HFFc6 (cell line): ENCODE results near the gene GGCX. TPM values are rescaled to one million over a fixed set of nuclear protein-coding genes. Genes with fewer than 3 reads are reported as not detected.

Experiments
- DNase-seq: peaks from one replicate; pipeline ENCODE4 v3.0.0-alpha.2; 2018
- H3K27ac Mint-ChIP-seq: 2 replicates; pipeline ENCODE4 v1.8.0; 2020; ENCODE audit warnings: mild to moderate bottlenecking, mixed read lengths
- H3K27me3 Mint-ChIP-seq: 2 replicates; pipeline ENCODE4 v1.8.0; 2021; ENCODE audit warnings: mild to moderate bottlenecking, moderate library complexity, mixed read lengths; ENCODE audit not compliant: insufficient read depth
- H3K36me3 Mint-ChIP-seq: 2 replicates; pipeline ENCODE4 v1.8.0; 2021; ENCODE audit warnings: low read depth, mixed read lengths
- H3K4me1 Mint-ChIP-seq: 2 replicates; pipeline ENCODE4 v1.8.0; 2020; ENCODE audit warnings: low read depth, mixed read lengths
- H3K4me3 Mint-ChIP-seq: 2 replicates; pipeline ENCODE4 v1.8.0; 2020; ENCODE audit warnings: mild to moderate bottlenecking, moderate library complexity, mixed read lengths
- H3K9me3 Mint-ChIP-seq: 2 replicates; pipeline ENCODE4 v1.8.0; 2020; ENCODE audit warnings: mild to moderate bottlenecking, mixed read lengths
- total RNA-seq, 6 experiments: library from RNA; stranded (reverse); fragmentation: NEBNext Ultra II Directional; extraction: Animal tissue kit (Norgen Biotek cat#: 25700); gene quantifications; 2 replicates in 1 of 6; 3 replicates in 5 of 6; pipeline ENCODE4 v1.2.3, GENCODE V29; 2021
- TF ChIP-seq, protein P1 (sequence below): fragments of 200-600 bp; sonication (generic); IDR thresholded peaks from 2 replicates; pipeline ENCODE4 v1.5.0; 2021; ENCODE audit warnings: antibody characterized with exemption, mild to moderate bottlenecking

GGCX gene
- total RNA-seq, 6 experiments from 2014 or later, result 55.9 to 68.9 (median 62.4) TPM

DNA sequence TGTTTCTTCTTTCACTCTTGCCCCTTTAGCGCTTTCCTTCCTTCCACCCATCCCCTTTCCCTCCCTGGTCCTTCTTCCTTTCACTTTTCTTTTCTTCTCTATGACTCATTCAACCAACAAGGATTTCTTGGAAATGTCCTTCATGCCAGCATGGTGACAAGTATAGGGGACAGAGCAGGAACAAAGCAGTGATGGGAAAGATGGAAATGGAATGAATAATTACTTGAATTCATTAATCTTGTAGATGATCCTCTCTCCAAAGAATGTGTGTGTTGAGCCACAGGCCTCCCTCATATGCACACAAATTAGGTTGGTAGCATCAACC is 24.4 kb upstream of the GGCX start:
- peak overlapping the region; percentile 96 for H3K27ac Mint-ChIP-seq
- H3K4me3 Mint-ChIP-seq, result peak overlapping the region; percentile 81
- TF ChIP-seq, protein P1, sequence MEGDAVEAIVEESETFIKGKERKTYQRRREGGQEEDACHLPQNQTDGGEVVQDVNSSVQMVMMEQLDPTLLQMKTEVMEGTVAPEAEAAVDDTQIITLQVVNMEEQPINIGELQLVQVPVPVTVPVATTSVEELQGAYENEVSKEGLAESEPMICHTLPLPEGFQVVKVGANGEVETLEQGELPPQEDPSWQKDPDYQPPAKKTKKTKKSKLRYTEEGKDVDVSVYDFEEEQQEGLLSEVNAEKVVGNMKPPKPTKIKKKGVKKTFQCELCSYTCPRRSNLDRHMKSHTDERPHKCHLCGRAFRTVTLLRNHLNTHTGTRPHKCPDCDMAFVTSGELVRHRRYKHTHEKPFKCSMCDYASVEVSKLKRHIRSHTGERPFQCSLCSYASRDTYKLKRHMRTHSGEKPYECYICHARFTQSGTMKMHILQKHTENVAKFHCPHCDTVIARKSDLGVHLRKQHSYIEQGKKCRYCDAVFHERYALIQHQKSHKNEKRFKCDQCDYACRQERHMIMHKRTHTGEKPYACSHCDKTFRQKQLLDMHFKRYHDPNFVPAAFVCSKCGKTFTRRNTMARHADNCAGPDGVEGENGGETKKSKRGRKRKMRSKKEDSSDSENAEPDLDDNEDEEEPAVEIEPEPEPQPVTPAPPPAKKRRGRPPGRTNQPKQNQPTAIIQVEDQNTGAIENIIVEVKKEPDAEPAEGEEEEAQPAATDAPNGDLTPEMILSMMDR, result no peak
- peaks cover 52% of the 10 kb centered on the region for H3K4me1 Mint-ChIP-seq
- no peaks in the 10 kb centered on the region for H3K9me3 Mint-ChIP-seq
- no peaks in the 10 kb centered on the region for H3K36me3 Mint-ChIP-seq
- H3K27me3 Mint-ChIP-seq, result peaks cover 4% of the 10 kb centered on the region
- DNase-seq, result peak; percentile 56

DNA sequence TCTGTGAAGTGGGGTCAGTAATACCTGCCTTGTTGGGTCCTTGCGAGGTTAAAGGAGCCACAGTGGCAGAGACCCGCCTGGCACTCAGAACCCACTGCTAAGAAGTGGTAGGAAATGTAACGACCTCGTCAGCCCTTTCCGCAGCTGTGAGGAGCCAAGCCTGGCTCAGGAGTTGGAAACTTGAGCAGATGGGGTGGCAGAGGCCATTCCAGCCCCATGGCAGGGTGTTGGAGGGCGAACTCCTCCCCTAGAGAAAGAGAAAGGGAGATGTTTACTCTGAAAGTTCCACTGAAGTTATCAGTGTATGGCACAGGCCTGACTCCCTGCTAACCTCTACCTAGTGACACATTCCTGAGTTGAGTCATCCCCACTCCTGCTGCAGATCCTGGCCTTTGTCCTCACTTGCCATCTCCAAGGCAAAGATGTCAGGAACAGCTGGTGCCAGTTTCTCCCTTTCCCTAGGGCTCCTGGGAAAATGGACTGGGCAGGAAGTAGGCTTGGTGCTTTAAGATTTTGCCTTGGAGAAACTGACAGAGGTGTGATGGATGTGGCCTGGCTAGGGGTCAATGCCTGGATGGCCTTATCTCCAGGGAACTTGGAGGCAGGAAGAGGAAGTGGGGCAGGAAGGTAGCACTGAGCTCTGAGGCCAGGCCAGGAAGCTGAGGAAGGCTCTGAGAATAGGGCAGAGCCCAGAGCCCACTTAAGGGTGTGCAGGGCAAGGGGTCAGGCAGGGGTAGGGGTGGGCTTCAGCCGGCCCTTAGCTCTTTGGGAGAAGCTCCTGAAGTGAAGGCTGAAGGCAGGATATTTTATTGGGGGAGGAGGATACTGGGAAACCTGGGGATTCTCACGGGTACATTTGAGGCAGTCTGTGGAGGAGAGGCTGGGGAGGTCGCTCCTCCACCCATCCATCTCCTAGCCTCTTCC is 23.8 kb upstream of the GGCX start:
- peak; percentile 65 for DNase-seq
- peak overlapping the region; percentile 96 for H3K27ac Mint-ChIP-seq
- H3K4me3 Mint-ChIP-seq, result peak overlapping the region; percentile 81
- H3K27me3 Mint-ChIP-seq, result peaks cover 4% of the 10 kb centered on the region
- TF ChIP-seq, protein P1, result no peak
- H3K36me3 Mint-ChIP-seq, result no peaks in the 10 kb centered on the region
- peaks cover 45% of the 10 kb centered on the region for H3K4me1 Mint-ChIP-seq
- H3K9me3 Mint-ChIP-seq, result no peaks in the 10 kb centered on the region

DNA sequence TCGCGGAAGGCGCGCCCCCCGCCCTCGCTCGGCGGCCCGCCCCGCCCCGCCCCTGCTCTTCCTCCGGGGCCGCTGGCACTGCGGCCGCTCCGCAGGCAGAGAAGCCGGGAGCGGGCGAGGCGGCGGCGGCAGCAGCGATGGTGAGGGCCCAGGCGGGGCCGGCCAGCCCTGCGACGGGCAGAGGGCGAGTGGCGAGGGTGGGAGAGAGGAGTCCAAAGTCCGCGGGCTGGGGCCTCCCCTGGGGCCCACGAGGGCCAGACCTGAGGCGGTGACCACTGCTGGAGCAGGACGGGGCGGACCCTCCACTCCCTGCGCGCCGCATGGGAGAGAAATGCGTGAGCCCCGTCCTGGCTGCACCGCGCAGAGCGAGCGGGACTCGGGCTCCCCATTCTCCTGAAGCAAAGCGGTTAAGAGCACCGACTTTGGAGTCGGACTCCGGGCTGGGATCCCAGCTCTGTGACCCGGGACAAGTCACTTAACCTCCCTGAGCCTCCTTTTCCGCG is 23.1 kb upstream of the GGCX start, which contains the start of gene VAMP5:
TSS of gene VAMP5 (plus strand) at position 78 of the 503 bp plus-strand sequence. CDS start at position 138, 60 bp downstream.
- H3K27ac Mint-ChIP-seq, result peak within 1 kb of the TSS; percentile 96
- H3K36me3 Mint-ChIP-seq, result no peaks in the 10 kb centered on the region
- no peak for DNase-seq
- H3K9me3 Mint-ChIP-seq, result no peaks in the 10 kb centered on the region
- H3K4me1 Mint-ChIP-seq, result peaks cover 39% of the 10 kb centered on the region
- peak within 1 kb of the TSS; percentile 81 for H3K4me3 Mint-ChIP-seq
- TF ChIP-seq, protein P1, result no peak
- peaks cover 8% of the 10 kb centered on the region for H3K27me3 Mint-ChIP-seq

DNA sequence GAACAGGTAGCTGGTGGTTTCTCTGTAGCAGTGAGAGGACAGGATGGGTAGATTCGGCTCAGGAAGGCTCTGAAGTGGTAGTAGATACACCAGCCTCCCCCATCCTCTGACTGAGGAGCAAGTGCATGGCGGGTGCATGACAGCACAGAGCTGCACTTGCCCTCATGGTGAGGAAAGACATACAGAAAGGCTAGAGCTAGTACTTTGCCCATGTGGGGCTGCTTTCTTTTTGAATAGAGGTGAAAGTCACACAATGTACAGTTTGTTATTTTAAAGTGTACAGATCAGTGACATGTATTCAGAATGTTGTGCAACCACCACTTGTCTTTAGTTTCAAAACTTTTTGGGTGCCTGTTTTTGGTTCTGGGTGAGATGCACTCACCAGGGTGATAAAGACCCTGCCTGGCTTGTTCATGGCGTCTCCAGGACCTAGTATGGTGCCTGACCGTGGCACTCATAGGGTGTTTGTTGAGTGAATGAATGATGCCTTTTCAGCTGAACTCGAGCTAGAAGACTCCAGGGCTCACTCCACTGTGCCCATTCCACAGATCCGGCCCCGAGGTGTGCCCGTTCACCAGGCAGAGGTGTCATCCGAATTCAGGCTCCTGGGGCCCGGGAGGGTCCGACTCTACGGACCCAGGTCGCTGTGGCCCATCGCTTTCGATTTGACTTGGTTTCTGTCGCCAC is 22.5 kb upstream of the GGCX start:
- peak overlapping the region; percentile 81 for H3K27ac Mint-ChIP-seq

DNA sequence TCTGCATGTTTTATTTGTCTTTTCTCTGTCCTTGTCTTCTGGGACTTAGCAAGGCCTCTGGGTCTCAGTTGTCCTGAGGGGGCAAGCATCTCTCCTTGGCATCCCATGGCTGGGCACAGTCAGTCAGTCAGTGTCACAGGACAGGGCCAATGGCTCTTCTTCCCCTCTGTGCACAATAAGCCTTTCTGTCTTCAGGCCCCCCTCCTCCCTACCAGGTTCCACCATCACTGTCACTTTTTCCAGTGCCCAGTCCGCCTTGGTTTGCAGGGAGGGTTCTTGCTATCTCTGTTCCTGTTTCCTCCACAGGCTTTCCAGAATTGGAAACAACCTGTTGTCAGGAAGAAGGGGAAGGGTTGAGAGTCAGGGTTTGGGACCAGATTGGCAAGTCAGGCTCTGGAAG is 21.2 kb upstream of the GGCX start:
- Mint-ChIP-seq H3K4me3 (no peak overlapping the region), H3K36me3 (no peaks in the 10 kb centered on the region), H3K4me1 (peaks cover 41% of the 10 kb centered on the region), H3K9me3 (no peaks in the 10 kb centered on the region), H3K27me3 (peaks cover 8% of the 10 kb centered on the region), H3K27ac (no peak overlapping the region)
- no peak for DNase-seq
- TF ChIP-seq, protein P1, result no peak

More for the DNA sequence above, 22.5 kb upstream of the GGCX start:
- TF ChIP-seq, protein P1, result no peak
- Mint-ChIP-seq H3K9me3 (no peaks in the 10 kb centered on the region), H3K4me3 (peak overlapping the region; percentile 81), H3K4me1 (peaks cover 41% of the 10 kb centered on the region), H3K36me3 (no peaks in the 10 kb centered on the region), H3K27me3 (peaks cover 8% of the 10 kb centered on the region)
- no peak for DNase-seq
